ENCODE data around the gene FKBP1A. TPM values are rescaled to one million over a fixed set of nuclear protein-coding genes. Genes with fewer than 3 reads are reported as not detected.

Gene FKBP1A
- total RNA-seq, 1 experiment from 2014 or later = 196 TPM

- H2BK5ac ChIP-seq (ENCODE audit: insufficient read length, low read length) = no peak overlapping the region
- H2AK5ac ChIP-seq (ENCODE audit: insufficient read length, low read length) = no peak overlapping the region
- peaks cover 15% of the 10 kb centered on the region for H3K79me1 ChIP-seq (ENCODE audit: insufficient read depth, low read depth, low read length, poor library complexity, severe bottlenecking)
- H3K4me2 ChIP-seq (ENCODE audit: insufficient read depth, insufficient read length, low read length) = no peak overlapping the region
- no peak overlapping the region for H2BK15ac ChIP-seq (ENCODE audit: low read depth, low read length)
- DNase-seq = no peak
- Mint-ChIP-seq H3K27me3 (ENCODE audit: low read depth) (no peaks in the 10 kb centered on the region), H3K9me3 (no peaks in the 10 kb centered on the region), H3K4me3 (no peak overlapping the region), H3K36me3 (ENCODE audit: insufficient read depth in 1 of 3, low read depth in 3 of 3) (peaks cover 15 to 29% (median 22%) of the 10 kb centered on the region in 3 experiments; a peak in 6 of 7 replicates), H3K4me1 (peaks cover 8 to 11% of the 10 kb centered on the region in 2 experiments; a peak in 3 of 4 replicates), H3K27ac (peak overlapping the region in 1 of 3 experiments; percentile 49; a peak in 2 of 7 replicates)
- H4K8ac ChIP-seq (replicated peaks; ENCODE audit: insufficient read length, low read depth, low read length) = no peak overlapping the region
- no peaks in the 10 kb centered on the region for H3K27me3 ChIP-seq (ENCODE audit: insufficient read depth, low read length)
- no peak overlapping the region for H2BK120ac ChIP-seq (ENCODE audit: low read depth, low read length, poor library complexity, severe bottlenecking)
- H3K9ac ChIP-seq (ENCODE audit: extremely low read depth, insufficient read length, low read length) = no peak overlapping the region
- peaks cover 2% of the 10 kb centered on the region for H4K20me1 ChIP-seq (ENCODE audit: control insufficient read depth, insufficient read depth, insufficient read length)
- H3K18ac ChIP-seq (ENCODE audit: insufficient read length, low read depth, low read length) = no peak overlapping the region
- H3K9me3 ChIP-seq (ENCODE audit: control insufficient read depth, low read depth, low read length) = no peaks in the 10 kb centered on the region
- no peak overlapping the region for H3K4ac ChIP-seq (ENCODE audit: low read depth, low read length)
- WGBS (ENCODE audit: extremely low coverage, insufficient read length, low lambda C conversion rate) = no CpG with 5 or more reads among the region's 6 CpGs
- no peak overlapping the region for H3K14ac ChIP-seq (ENCODE audit: insufficient read depth, low read length)
- no peak overlapping the region for H3K23ac ChIP-seq (ENCODE audit: insufficient read length, low read depth, low read length)
- H3T11ph ChIP-seq (ENCODE audit: low read length) = no peak overlapping the region
- H2BK12ac ChIP-seq (ENCODE audit: insufficient read length, low read depth, low read length) = no peak overlapping the region
- no peak overlapping the region for H2BK20ac ChIP-seq (ENCODE audit: low read depth, low read length, poor library complexity, severe bottlenecking)
- H3K23me2 ChIP-seq (ENCODE audit: insufficient read length, low read depth, low read length, poor library complexity, severe bottlenecking) = peaks cover 6% of the 10 kb centered on the region
- 0 out of 2 replicates have a peak, but pooled peaks cover 4% of the 10 kb centered on the region for H3K4me1 ChIP-seq (ENCODE audit: insufficient read depth, low read length)
- H3K79me2 ChIP-seq (ENCODE audit: insufficient read depth, low read length) = peaks cover 6% of the 10 kb centered on the region; the same call in 1 of the 2 replicates
- no peak overlapping the region for H3K27ac ChIP-seq (ENCODE audit: insufficient read length, low read depth, low read length)
- H4K91ac ChIP-seq (ENCODE audit: insufficient read length, low read depth, low read length) = no peak overlapping the region
- no peak overlapping the region for H3K56ac ChIP-seq (ENCODE audit: insufficient read length, low read depth, low read length)
- no peak overlapping the region for H2AFZ ChIP-seq (ENCODE audit: low read length)
- no peak for TF ChIP-seq CTCF (conservative IDR thresholded peaks at IDR 0.05)
- no peak overlapping the region for H4K5ac ChIP-seq (ENCODE audit: insufficient read length, low read depth, low read length)
Measured at GRCh38 chr20:1330075-1330830, 62.6 kb downstream of the FKBP1A start.

Data from H9 (cell line).